Stomach (tissue), 4 donors: ENCODE results near the gene IQSEC1.

Experiments
- CTCF ChIP-seq, 7 experiments: fragments of 450-650 bp in 4 of 7; fragments of 200-600 bp in 3 of 7; sonication (generic) in 3 of 7; IDR thresholded peaks; one replicate each; pipeline ENCODE4 v1.5.1; 2016 to 2019; ENCODE audit warnings: antibody characterized with exemption in 7 of 7, control low read depth in 2 of 7, mild to moderate bottlenecking in 1 of 7
- POLR2A ChIP-seq, 4 donors: fragments of 450-650 bp; IDR thresholded peaks; one replicate each; pipeline ENCODE4 v1.6.1; 2016; ENCODE audit warnings: antibody characterized with exemption in 4 of 4, control low read depth in 2 of 4, mild to moderate bottlenecking in 1 of 4, moderate library complexity in 1 of 4

- TF ChIP-seq CTCF (IDR thresholded peaks at IDR 0.05) (no peak), POLR2A (IDR thresholded peaks at IDR 0.05) (no peak)
Measured at GRCh38 chr3:12972781-12973702, 100.2 kb downstream of the IQSEC1 start.
